Stimulated activated CD8-positive, alpha-beta memory T cell treated with anti-CD3 and anti-CD28 coated beads, Interleukin-4, amount 100 ng/mL, for 48 hours (primary cell): ENCODE results near the gene CADM1.

Source experiments
- DNase-seq: peaks from one replicate; pipeline ENCODE4 v3.0.0-alpha.2; 2020

The CADM1 gene

DNA sequence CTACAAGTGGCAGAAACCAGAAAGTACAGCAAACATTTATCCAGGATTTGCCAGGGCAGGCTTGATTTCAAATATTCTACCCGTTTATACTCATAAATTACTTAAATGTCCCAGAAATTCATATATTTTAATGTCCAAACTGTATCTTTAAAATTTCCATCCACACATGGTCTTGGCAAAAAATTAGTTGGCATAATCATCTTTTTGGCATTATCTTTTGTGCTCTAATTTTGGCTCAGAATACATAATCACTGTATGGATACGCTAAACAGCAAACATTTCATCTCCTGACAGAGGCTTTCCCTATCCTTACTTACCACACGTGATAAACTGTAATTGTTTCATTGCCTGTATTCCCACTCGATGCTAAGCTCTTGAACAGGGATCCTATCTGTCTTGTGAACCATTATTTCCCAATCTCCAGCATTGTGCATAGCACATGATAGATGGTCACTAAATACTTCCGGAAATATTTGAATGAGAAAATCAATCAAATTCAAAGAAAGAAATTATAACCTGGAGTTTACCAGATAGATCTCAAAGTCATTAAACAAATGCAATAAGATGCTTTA is 64.2 kb downstream of the CADM1 start:
- no peak for DNase-seq

DNA sequence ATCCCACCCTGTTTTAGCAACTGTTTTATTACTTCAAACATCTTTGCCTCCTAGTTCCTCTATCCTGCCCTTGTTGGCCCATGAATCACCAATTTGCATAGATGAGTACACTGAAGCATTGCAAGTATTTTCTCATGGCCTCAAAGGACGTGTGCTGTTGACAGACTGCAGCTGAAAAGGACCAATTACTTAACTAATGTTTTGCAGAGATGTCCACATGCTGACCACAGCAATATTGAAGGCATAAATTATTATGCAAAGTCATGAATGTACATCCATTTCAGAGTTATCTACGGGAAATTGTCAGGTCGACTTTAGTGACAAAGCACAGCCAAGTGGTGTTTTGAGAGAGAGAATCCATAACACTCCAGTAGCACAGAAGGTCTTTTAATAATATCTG is 64.8 kb downstream of the CADM1 start:
- no peak for DNase-seq

DNA sequence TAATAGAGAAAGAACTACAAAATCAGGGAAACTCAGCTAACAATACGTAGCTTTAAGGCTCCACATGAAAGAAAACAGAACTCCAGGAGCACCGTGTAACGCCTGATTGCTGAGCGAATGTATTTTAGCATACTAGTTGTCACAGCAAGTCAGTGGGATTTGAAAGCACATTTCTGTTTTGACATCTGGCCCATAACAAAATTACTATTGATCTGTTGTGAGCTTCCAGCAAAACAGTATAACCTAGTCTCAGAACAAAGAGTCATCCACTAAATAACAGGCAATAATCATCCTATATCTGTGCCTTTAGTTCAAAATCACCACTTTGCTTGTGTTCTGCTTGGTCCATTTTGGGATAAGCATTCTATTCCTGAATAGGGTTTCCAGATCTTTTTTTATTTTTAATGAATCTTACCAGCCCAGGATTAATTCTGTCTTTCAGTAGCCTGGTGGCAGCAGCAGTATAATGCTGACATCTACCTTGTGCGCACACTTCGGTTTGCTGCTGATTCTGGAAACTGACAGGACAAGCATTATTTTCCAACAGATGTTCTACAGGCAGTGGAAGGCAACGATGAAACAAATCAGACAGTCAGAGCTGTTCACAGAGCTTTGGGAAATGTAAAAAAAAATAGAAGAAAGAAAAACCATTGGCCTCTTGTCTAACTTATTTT is 66.2 kb downstream of the CADM1 start:
- no peak for DNase-seq

DNA sequence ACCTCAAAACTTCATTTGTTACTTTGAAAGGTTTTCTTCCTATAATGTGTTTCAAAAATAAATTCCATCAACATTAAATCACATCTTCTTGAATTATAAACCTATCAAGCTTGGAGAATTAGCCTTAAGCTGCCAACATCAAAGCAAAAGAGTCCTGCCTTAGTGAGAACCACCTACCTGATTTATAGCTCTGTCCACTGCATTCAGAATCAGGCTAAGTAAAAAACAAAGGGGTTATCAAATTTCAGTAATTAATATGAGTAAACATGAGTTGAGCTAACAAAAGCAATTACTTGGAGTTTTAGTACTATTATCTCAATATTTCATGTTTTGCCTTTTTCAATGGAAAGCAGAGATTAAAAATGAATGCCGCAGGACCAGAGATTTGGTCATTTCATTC is 73.9 kb downstream of the CADM1 start:
- DNase-seq, result no peak

DNA sequence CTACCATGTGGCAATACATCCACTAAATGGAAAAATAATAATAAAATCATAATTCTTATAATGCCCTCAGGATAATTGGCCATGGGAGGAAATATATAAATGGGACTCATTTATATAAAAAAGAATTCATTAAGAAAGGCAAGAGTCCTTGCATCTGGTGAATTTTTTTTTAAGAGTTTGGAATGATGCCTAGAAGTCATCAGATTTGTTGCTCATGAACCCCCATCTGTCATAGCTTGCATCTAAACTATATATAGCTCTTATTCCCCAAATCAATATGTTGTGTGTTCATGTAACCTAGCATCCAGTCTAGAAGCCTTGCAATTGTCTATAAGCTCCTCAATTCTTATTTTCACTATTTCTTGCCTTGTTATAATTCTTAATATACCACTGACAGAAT is 75.9 kb downstream of the CADM1 start:
- DNase-seq, result no peak

DNA sequence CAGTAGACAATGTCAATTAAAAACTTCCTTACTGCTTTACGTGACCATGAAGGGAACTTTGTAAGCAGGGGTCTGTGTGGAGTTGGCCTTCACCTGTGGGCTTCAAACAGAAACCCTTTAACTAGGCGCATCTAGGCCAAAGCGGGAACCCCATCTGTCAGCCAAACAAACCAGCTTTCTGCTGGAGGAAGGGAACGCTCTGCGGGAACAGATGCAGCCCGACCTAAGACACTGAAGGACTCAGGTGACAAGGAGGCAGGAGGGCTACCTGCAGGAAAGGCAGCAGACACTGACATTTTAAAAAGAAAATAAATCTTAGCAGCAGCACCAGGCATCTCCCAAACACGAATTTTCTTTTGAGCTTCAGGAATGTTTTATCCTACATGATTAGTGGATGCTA is 78.4 kb downstream of the CADM1 start:
- DNase-seq, result no peak

DNA sequence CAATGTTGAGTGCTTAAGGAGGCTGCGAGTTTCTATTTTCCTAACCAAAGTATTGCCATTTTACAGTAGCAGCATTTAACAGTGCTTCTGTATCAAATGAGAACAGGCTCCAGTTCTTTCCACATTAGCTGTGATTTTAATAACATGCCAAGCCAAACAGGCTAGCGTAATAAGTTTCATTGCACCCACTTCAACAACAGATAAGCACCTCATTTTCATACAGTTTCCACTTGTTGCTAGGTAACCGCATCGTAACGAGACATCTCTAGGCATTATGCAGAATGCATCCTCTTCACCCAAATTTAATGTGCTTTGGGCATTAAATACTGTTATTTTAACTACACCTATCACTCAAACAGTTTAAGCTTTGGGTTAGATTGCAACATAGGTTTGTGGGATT is 79.0 kb downstream of the CADM1 start:
- no peak for DNase-seq

DNA sequence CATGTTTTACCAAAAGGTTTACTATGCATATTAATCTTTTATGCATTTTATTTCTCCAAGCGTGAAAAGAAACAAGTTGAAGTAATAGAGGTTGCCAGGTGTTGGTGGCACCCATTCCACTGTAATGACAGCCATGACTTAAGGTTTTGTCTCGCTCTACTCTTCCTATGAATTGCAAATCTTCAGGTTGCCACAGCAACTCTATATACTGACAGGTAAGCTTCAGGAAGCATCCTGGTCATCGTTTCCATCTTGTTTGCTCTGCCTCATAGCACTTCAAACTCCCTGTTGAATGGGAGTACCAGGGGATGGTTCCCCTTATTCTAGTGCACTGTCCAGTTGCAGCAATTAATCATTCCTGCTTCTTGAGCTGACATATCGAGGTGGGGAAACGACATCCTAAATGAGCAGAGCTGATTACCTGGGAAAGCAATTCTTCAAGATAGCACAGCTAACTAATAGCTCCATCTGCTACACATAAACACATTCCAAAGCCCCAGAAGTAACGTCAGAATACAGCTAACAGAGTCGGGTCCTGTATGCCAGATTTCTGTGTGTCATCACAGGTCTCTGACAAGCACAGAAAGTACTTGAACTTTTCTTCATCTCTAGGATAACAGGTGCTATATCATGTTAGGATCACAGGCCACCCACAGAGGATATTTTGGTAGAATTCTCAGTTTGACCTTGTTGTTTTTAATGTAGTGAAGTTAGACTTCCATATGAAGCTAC is 80.3 kb downstream of the CADM1 start:
- no peak for DNase-seq

DNA sequence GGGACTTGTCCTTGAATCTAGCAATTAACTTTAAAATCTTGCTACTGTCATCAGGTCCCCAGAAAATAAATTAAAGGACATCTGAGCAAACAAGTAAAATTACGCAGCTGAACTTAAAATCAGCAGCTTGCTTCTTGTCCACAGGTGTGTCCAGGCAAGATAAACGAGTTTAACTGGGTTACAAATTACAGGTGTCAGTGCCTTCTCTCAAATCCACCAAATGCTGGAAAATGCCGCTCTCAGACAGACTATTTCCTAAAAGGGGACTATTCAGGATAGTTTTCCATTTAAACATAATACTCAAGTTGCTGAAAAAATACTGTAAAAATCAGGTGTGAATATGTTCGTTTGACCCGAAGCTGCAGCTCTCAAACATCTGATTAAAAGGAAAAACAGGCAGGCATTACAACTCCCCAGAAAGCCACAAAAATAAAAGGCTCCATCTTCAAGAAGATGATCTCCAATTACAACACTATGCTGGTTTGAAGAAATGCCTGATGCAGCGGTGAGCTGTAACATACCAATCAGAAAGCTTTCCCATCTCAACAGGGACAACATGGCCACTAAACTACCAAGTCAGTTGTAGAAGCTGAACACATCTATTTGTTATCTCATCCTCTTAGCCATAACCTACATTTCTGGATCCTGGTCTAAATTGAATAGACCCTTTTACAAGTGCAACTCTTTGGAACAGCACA is 82.1 kb downstream of the CADM1 start:
- DNase-seq, result no peak

DNA sequence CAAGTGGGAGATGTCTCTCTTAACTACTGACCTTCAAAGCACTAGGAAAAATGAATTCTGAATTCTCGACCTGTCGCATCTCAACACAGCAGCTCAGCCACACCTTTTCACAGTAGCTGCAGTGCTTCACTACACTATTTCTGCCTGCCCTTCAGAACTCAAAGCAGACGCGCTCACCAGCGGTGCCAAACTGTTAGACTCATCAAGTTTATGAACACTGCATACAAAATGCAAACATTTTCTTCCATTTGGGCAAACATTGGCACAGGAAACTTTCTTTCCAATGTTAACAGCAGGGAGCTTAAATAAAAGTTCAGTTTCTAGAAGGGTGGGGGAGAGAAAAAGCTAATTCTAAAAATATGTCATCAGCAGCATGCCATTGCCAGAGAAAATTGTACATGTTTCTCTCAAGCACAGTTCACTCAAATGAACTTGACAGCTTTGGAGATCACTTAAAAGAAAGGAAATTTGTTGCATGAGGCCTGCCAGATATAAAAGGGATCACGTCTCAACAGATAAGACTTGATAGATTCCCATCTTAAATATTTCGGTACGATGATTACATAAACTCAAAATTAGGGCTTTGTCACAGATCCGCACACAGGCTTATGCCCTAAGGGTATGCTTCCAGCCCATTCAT is 82.7 kb downstream of the CADM1 start:
- no peak for DNase-seq

DNA sequence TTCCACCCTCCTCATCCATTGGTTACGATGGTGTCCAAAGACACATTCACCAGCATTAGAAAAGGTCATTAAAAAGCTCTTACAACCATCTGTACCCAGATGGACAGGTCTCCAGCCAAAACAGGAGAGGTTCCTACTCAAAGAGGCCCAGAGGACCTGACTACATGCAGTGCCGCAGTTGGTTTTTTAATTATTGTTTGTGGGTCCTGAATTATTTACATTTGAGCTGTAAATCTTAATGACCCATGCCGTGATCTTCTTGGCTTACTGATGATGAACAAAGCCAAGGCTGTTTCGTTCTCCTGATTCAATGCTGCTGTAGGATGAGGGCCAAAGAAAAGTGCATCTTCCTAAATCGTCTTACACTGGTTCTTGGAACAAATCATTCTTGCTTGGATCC is 83.7 kb downstream of the CADM1 start:
- no peak for DNase-seq

DNA sequence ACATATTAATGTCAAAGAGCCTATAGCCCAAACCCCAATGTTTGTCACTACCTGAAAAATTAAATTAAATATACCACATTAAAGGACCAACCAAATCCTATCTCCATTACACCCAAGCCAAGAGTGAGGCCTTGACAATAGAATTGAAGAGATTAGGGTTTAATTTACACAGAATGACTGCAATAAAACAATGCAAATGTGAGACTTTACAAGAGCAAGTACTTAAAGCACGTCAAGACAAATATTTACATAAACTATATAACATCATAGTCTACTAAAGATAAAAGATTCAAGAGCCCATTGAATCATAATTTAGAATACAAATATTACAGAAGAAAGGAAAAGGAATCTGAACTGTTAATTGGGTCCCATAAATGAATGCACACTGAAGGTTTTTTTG is 85.6 kb downstream of the CADM1 start:
- no peak for DNase-seq

DNA sequence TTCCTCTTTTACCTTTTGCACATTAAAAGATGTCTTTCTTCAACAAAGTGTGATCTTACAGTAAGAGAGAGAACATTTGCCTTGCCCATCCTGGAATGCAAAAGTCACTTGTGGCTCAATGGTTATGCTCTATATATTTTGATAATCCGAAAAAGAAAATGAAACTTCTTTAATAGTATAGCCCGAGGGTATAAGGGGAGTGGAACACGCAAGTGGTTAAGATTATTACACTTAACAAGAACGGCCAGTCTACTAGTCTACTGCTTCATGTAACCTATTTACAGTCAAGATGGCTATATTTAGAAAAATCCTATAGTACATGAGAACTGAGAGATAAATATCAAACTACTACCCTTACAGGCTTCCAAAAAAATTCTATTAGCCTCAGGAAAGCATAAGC is 86.1 kb downstream of the CADM1 start:
- no peak for DNase-seq

DNA sequence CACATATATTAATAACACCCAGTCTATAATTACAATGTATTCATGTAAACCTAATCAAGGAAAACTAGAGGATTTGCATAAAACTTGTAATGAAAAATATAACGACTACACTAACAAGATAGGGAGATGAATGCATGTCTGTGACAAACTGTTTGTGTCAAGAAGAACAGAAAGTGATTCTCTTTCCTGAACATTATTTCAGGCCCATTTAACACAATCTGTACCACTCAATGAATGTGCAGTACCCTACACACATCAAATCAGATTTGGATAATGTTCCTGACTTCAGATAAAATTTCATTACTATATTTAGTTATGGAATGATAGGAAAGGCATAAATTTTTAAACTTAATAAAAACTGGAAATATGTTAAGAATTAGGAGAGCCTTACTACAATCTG is 93.1 kb downstream of the CADM1 start:
- no peak for DNase-seq

DNA sequence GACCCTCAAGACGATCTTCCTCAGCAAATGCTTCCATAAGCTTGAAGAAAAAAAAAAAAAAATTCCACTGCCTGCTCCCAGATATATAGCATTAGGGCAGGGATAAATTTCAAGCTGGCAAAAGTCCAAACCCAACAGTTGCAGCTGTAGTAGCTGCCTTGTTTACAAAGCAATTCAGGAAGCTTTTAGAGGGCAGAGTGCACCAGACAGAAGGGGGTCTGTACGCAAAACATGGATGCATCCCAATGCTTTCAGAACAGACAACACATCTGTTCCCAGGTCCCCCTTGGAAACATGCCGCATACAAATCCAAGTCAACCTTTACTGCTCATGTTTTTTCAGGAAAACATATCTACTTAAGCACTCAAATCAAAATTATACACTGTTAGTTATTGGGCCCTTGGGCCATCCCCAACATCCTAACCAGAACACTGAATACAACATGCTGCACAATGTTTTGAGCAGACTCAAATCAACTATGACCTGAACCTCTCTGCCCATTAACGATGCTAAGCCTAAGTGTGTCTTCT is 94.5 kb downstream of the CADM1 start:
- DNase-seq, result no peak

DNA sequence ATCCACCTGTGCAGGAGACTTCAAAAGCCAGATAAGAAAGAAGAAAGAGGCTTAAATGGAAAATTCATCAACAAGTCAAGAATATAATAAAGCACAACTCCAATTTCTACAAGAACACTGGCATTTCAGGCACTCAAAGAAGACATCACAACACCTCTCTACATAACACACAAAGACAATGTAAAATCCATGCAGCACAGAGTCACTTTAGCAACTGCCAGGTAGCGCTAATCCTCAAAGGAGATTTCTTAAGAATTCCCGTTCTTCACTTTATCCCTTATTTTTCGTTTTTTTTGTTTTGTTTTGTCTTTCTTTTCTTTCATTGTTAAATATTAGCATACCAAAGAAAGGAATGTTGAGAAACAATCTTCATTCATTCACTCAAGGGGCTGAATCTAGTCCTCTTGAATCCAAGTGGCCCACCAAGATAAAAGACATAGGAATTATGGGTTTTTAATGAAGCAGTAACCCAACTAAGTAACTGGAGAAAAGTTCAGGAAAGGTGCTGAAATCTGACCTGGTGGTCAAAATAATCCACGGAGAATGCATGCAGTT is 95.0 kb downstream of the CADM1 start:
- no peak for DNase-seq

DNA sequence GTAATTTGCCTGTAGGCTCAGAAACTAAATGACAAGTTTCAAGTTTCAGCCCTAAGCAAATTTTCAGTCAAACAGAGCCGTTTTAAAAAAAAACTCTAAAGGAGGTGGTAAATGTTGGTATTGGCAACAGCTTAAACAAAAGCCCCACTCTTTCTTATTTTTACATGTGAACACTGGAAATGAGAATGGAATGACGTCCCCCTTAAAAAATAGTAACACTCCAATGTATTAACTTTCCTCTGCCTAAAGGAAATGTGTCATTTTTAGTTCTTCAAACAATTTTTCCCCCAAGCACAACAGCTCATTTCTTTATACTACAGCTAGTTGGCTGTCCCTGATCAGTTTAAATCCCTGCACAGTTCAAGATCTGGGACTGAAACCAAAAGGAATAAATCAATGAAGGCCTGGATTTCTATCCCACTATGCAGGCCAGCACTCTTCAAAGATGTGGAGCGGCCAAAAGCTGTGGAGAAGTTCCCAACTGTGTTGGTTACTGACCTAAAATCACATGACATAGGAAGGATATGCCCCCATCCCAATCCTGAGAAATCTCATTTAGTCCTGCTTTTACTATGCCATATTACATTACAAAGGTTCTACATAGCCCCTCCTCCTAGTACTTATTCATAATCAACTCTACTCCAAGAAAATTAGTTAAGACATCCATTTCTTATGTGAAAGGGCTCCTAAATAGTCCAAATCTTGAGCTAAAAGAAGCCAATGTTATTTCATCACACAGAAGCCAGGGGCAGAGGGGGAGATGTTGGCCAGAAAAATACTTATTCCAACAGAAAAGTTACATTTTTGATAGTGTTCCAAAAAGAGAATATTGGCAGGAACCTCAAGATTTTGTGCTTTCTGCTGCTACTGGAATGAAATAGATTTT is 95.9 kb downstream of the CADM1 start:
- no peak for DNase-seq

DNA sequence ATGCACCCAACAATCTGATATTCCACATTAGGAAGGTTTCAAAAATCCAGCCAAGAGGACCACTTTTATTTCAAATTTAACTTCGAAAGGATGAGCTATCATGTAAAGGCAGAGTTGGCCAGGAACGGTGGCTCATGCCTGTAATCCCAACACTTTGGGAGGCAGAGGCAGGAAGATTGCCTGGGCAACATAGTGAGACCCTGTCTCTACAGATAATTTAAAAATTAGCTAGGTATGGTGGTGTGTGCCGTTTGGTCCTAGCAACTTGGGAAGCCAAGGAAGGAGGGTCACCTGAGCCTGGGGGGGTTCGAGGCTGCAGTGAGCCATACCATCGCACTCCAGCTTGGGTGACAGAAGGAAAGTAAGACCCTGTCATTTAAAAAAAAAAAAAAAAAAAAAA is 96.7 kb downstream of the CADM1 start:
- no peak for DNase-seq

DNA sequence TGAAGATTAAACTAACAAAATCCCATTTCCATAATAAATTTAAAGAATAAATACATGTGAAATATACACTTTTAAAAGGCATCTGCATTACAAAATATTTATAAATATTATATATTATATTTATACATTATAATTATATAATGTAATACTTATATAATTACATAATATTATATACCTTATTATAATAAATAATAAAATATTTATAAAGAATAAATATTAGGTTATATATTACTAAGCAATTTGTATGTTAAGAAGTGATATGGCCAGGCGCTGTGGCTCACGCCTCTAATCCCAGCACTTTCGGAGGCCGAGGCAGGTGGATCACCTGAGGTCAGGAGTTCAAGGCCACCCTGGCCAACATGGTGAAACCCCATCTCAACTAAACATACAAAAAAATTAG is 97.8 kb downstream of the CADM1 start:
- no peak for DNase-seq

DNA sequence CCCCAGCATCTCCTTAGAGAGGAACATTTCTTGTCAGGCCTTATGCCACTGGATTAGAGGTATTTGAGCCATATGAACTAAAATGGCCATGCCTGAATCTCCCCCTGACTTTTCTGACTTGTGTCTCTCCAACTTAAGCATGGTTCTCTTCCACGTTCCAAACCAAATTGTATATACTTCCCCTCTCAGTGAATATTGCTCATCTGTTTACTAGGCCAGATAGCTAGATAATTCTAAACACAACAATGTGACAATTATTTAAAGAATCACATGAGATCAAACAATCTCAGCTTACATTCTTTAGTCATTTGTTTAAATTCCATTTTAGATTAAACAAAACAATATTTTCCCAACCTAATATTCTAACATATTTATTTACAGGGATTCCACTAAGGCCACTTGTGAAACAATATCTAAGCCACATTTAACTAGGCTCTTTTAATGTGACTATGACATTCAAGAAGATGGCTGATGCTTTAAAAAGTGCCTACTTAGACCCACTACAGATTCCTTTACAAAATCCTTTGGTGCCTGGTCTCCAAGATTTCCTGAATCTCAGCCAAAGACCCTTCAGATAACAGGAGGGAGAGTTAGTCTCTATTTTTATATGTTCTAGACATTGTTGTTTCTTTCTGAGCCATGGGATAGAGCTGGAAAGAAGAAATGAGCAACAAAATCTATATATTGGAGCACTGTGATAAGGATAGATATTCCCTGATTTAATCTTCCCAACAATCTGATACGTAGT is 105.7 kb downstream of the CADM1 start:
- no peak for DNase-seq

DNA sequence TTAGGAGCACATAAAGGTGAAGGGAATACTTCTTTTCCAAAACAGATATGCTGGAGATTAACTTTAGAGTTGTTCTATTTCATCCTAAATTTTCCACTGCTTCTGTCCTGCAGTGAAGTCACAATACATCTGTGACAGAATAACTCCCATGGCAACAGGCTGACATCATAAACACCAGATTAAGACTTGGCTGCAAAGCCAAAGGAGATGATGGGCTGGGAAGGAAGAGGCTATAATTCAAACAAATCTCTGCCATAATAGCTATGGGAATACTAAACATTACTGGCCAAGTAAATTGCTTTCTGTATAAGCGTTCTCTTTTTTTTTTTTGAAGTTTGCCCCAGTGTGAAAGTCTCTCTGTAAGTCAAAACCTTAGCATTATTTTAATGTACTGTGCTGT is 107.7 kb downstream of the CADM1 start:
- no peak for DNase-seq
